Middle frontal gyrus (tissue), 1 donor: Measurements from ENCODE around the gene SPHK1.

Source experiments
- DNase-seq: peaks from one replicate; pipeline ENCODE4 v3.0.0-alpha.2; 2015; ENCODE audit warnings: low spot score; ENCODE audit errors: extremely low spot score

Gene SPHK1

GRCh38 chr17:76432712-76433336 is 48.4 kb downstream of the SPHK1 start:
- DNase-seq: no peak

- no peak for DNase-seq
Measured at GRCh38 chr17:76433693-76434092, 49.3 kb downstream of the SPHK1 start.

GRCh38 chr17:76434870-76435269 is 50.5 kb downstream of the SPHK1 start:
- DNase-seq: no peak

- DNase-seq: no peak
Measured at GRCh38 chr17:76435751-76436150, 51.3 kb downstream of the SPHK1 start.
